Endothelial cell of umbilical vein (primary cell): ENCODE measurements around the gene KLF15. TPM values are rescaled to one million over a fixed set of nuclear protein-coding genes. Genes with fewer than 3 reads are reported as not detected.

Experiments
- BruUV-seq: library from RNA; stranded (reverse); fragments of 400-500 nt; replicated peaks from 2 replicates; lab custom pipeline; 2021; lab: Mats Ljungman, UMichigan
- CTCF ChIA-PET: fragments of 300-600, 350-600 bp; sonication (Branson Sonifier 250); formaldehyde crosslinking; loops from one replicate; lab custom pipeline; 2021; ENCODE audit warnings: antibody characterized with exemption, inconsistent platforms; lab: Charles Lee
- POLR2A ChIA-PET: fragments of 300-600, 350-600 bp; sonication (Branson Sonifier 250); formaldehyde crosslinking; loops from one replicate; lab custom pipeline; 2021; ENCODE audit warnings: antibody characterized with exemption, inconsistent platforms; lab: Charles Lee
- DNase-seq: peaks from one replicate; pipeline ENCODE4 v3.0.0-alpha.2; 2011; ENCODE audit warnings: low read depth, low spot score
- FAIRE-seq: peaks from 2 replicates; lab custom pipeline; 2011; peaks lifted over from hg19 to GRCh38; lab: Jason Lieb, UNC
- H2AFZ ChIP-seq: 2 replicates; pipeline ENCODE4 v1.6.0; 2012; ENCODE audit warnings: low read depth, low read length, control low read depth, inconsistent platforms
- H3K27ac ChIP-seq: 2 replicates; pipeline ENCODE4 v1.5.1; 2011; ENCODE audit warnings: low read depth, mild to moderate bottlenecking, control low read depth, low read length, moderate library complexity; ENCODE audit not compliant: insufficient read depth
- H3K27me3 ChIP-seq, 2 experiments: 2 replicates each; pipeline versions ENCODE4 v1.6.0 to v1.6.1; 2011; ENCODE audit warnings: low read length in 2 of 2, mixed read lengths in 1 of 2; ENCODE audit not compliant: control insufficient read depth in 2 of 2, insufficient read depth in 2 of 2
- H3K36me3 ChIP-seq, 2 experiments: 2 replicates in 1 of 2; 3 replicates in 1 of 2; pipeline ENCODE4 v1.5.1; 2011; ENCODE audit warnings: low read length in 2 of 2, mild to moderate bottlenecking in 1 of 2, moderate library complexity in 1 of 2; ENCODE audit not compliant: control insufficient read depth in 2 of 2, insufficient read depth in 2 of 2; ENCODE audit errors: extremely low read depth in 1 of 2
- H3K4me1 ChIP-seq: 3 replicates; pipeline ENCODE4 v1.5.1; 2011; ENCODE audit warnings: mild to moderate bottlenecking, low read length; ENCODE audit not compliant: control insufficient read depth, insufficient read depth; ENCODE audit errors: extremely low read depth
- H3K4me2 ChIP-seq: 2 replicates; pipeline ENCODE4 v1.6.1; 2011; ENCODE audit warnings: low read length, control low read depth, mixed read lengths; ENCODE audit not compliant: insufficient read depth
- H3K4me3 ChIP-seq, 3 experiments: fragments of 200-600 bp in 1 of 3; sonication (generic), shearing (Covaris generic) in 1 of 3; replicated peaks in 1 of 3; 2 replicates each; pipeline ENCODE4 v1.5.1; 2011 to 2016; ENCODE audit warnings: control low read depth in 3 of 3, low read length in 3 of 3, mild to moderate bottlenecking in 2 of 3, inconsistent platforms in 1 of 3, low read depth in 1 of 3, moderate library complexity in 1 of 3; ENCODE audit not compliant: insufficient read depth in 1 of 3
- H3K79me2 ChIP-seq: 2 replicates; pipeline ENCODE4 v1.6.0; 2012; ENCODE audit warnings: low read length, inconsistent platforms; ENCODE audit not compliant: control insufficient read depth, insufficient read depth
- H3K9ac ChIP-seq: replicated peaks from 2 replicates; pipeline ENCODE3; 2011; ENCODE audit warnings: low read length, control low read depth; ENCODE audit not compliant: insufficient read depth; ENCODE audit errors: extremely low read depth
- H3K9me1 ChIP-seq: replicated peaks from 3 replicates; pipeline ENCODE4 v1.6.0; 2011; ENCODE audit warnings: mild to moderate bottlenecking, low read length; ENCODE audit not compliant: control insufficient read depth, insufficient read depth; ENCODE audit errors: extremely low read depth
- H3K9me3 ChIP-seq: replicated peaks from 2 replicates; pipeline ENCODE4 v1.5.1; 2012; ENCODE audit warnings: low read length, inconsistent platforms; ENCODE audit not compliant: control insufficient read depth, insufficient read depth
- H4K20me1 ChIP-seq: replicated peaks from 2 replicates; pipeline ENCODE3; 2011; ENCODE audit warnings: mild to moderate bottlenecking, low read length; ENCODE audit not compliant: control insufficient read depth, insufficient read depth; ENCODE audit errors: extremely low read depth
- CTCF ChIP-seq, 2 donors: IDR thresholded peaks; 1 replicate in 1 of 2; 2 replicates in 1 of 2; pipeline ENCODE4 v1.5.1; 2011; ENCODE audit warnings: low read length in 2 of 2, mild to moderate bottlenecking in 2 of 2, moderate library complexity in 2 of 2, control low read depth in 1 of 2, inconsistent platforms in 1 of 2, low read depth in 1 of 2; ENCODE audit not compliant: insufficient read depth in 1 of 2; ENCODE audit errors: extremely low read depth in 1 of 2
- EZH2 ChIP-seq: IDR thresholded peaks from 2 replicates; pipeline ENCODE4 v1.6.1; 2012; ENCODE audit warnings: borderline replicate concordance, low read depth, mild to moderate bottlenecking, moderate library complexity, low read length, inconsistent platforms; ENCODE audit not compliant: severe bottlenecking
- FOS ChIP-seq: IDR thresholded peaks from 2 replicates; pipeline ENCODE4 v1.6.1; 2011; ENCODE audit warnings: mild to moderate bottlenecking, low read length, moderate library complexity, borderline replicate concordance; ENCODE audit not compliant: insufficient read depth
- GATA2 ChIP-seq: IDR thresholded peaks from 2 replicates; pipeline ENCODE4 v1.7.0; 2011; ENCODE audit warnings: low read depth, mild to moderate bottlenecking, moderate library complexity, mixed read lengths, low read length; ENCODE audit not compliant: insufficient read length, insufficient read depth
- JUN ChIP-seq: IDR thresholded peaks from 2 replicates; pipeline ENCODE4 v1.6.1; 2011; ENCODE audit warnings: borderline replicate concordance, low read depth; ENCODE audit not compliant: insufficient read length, insufficient read depth
- MAX ChIP-seq: IDR thresholded peaks from 2 replicates; pipeline ENCODE4 v1.6.1; 2011; ENCODE audit not compliant: insufficient read depth, insufficient read length
- MYC ChIP-seq: IDR thresholded peaks from one replicate; pipeline ENCODE4 v1.6.1; 2011; ENCODE audit warnings: mild to moderate bottlenecking, low read depth, low read length
- POLR2A ChIP-seq: IDR thresholded peaks from 2 replicates; pipeline ENCODE4 v1.6.1; 2012; ENCODE audit warnings: low read depth, mild to moderate bottlenecking, control low read depth, low read length
- POLR2AphosphoS5 ChIP-seq: IDR thresholded peaks from 2 replicates; pipeline ENCODE4 v1.6.1; 2012; ENCODE audit warnings: low read depth, mild to moderate bottlenecking, control low read depth, low read length, moderate library complexity; ENCODE audit not compliant: insufficient read depth
- dilution Hi-C: fragments of 300-500 bp; cut with MboI; formaldehyde crosslinking; loops from one replicate; pipeline ENCODE4 v1.15.0; 2019; ENCODE audit warnings: low sequenced_read_pairs; ENCODE audit not compliant: extremely low pct_ligation_motif_present
- intact Hi-C: fragments of 100-400 bp; cut with micrococcal nuclease; formaldehyde crosslinking; loops from one replicate; pipeline ENCODE4 v1.10.0; 2022
- polyA plus RNA-seq, 4 experiments: library from polyadenylated mRNA; depleted of rRNA in 3 of 4; stranded (reverse) in 3 of 4; unstranded in 1 of 4; fragments of >200 nt; gene quantifications; 2 replicates each; pipeline versions ENCODE4 v1.2.1 to v1.2.3, GENCODE V29; 2011 to 2012; ENCODE audit warnings: missing spikeins in 1 of 4
- total RNA-seq: library from RNA; stranded (reverse); gene quantifications from 2 replicates; pipeline ENCODE4 v1.2.3, GENCODE V29; 2021

The KLF15 gene
- total and polyA plus RNA-seq, 2 donors (not counting 3 experiments of a cell fraction or from before 2014, with no cell fraction given), result 2.2 to 3.0 TPM

GRCh38 chr3:126317029-126317996, 39.9 kb downstream of the KLF15 start:
- dilution Hi-C loops, result no loop called here
- no TSS peak for BruUV-seq
- POLR2A ChIA-PET, result no interaction called here

More at GRCh38 chr3:126317029-126317996, 39.9 kb downstream of the KLF15 start:
- CTCF ChIA-PET, result no interaction called here
- DNase-seq, result no peak
- Histone ChIP-seq H3K9me3 (no peaks in the 10 kb centered on the region), H3K9me1 (no peaks in the 10 kb centered on the region), H3K4me3 (no peak overlapping the region), H2AFZ (no peak overlapping the region), H3K4me2 (no peak overlapping the region), H3K79me2 (no peaks in the 10 kb centered on the region), H4K20me1 (no peaks in the 10 kb centered on the region), H3K27me3 (no peaks in the 10 kb centered on the region), H3K36me3 (no peaks in the 10 kb centered on the region), H3K4me1 (no peaks in the 10 kb centered on the region), H3K27ac (no peak overlapping the region), H3K9ac (no peak overlapping the region)
- intact Hi-C loops, result no loop called here
- TF ChIP-seq MAX (no peak), MYC (no peak), CTCF (IDR thresholded peaks at IDR 0.05; ENCODE audit: extremely low read depth in 1 of 2, insufficient read depth in 1 of 2, low read depth in 1 of 2, low read length in 2 of 2) (no peak), JUN (no peak), POLR2A (no peak), POLR2AphosphoS5 (no peak), EZH2 (no peak), FOS (no peak), GATA2 (no peak)
- no peak for FAIRE-seq
